GM18511 (cell line): Measurements from ENCODE around the gene KRTAP21-3.

Source experiments
- ATAC-seq: cut with Tn5 transposase; IDR thresholded peaks from one replicate; pipeline ENCODE4 v1.9.1; 2021; ENCODE audit warnings: mild to moderate bottlenecking, moderate library complexity; ENCODE audit not compliant: unreplicated experiment

Gene KRTAP21-3

DNA sequence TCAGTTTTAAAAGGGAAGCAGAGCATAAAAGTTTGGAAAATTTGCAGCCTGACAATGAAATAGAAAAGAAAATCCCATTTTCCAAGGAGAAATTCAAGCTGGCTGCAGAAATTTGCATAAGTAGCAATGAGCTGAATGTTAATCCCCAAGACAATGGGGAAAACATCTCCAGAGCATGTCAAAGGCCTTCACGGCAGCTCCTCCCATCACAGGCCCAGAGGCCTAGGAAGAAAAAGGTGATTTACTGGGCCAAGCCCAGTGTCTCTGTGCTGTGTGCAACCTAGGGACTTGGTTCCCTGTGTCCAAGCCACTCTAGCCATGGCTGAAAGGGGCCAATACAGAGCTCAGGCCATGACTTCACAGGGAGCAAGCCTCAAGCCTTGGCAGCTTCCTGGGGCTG lies 49.8 kb downstream of the KRTAP21-3 start:
- no peak for ATAC-seq
